Fibroblast of lung (primary cell): ENCODE measurements around the gene STXBP5.

Experiments used
- EZH2 ChIP-seq: IDR thresholded peaks from 2 replicates; pipeline ENCODE4 v1.5.1; 2012; ENCODE audit warnings: low read length, control low read depth, mild to moderate bottlenecking; ENCODE audit errors: missing control alignments
- TF ChIP-seq, protein P1 (sequence below), 2 donors: IDR thresholded peaks in 1 of 2; conservative IDR thresholded peaks in 1 of 2; 1 replicate in 1 of 2; 2 replicates in 1 of 2; pipeline ENCODE4 v1.5.1; 2011 to 2012; ENCODE audit warnings: low read length in 2 of 2, control low read depth in 1 of 2, inconsistent platforms in 1 of 2, low read depth in 1 of 2, mild to moderate bottlenecking in 1 of 2

GRCh38 chr6:147347882-147348575, 143.8 kb downstream of the STXBP5 start:
- TF ChIP-seq, protein P1, sequence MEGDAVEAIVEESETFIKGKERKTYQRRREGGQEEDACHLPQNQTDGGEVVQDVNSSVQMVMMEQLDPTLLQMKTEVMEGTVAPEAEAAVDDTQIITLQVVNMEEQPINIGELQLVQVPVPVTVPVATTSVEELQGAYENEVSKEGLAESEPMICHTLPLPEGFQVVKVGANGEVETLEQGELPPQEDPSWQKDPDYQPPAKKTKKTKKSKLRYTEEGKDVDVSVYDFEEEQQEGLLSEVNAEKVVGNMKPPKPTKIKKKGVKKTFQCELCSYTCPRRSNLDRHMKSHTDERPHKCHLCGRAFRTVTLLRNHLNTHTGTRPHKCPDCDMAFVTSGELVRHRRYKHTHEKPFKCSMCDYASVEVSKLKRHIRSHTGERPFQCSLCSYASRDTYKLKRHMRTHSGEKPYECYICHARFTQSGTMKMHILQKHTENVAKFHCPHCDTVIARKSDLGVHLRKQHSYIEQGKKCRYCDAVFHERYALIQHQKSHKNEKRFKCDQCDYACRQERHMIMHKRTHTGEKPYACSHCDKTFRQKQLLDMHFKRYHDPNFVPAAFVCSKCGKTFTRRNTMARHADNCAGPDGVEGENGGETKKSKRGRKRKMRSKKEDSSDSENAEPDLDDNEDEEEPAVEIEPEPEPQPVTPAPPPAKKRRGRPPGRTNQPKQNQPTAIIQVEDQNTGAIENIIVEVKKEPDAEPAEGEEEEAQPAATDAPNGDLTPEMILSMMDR (conservative IDR thresholded peaks at IDR 0.05 in 1 of 2, IDR thresholded peaks at IDR 0.05 in 1 of 2; ENCODE audit: low read depth in 1 of 2, low read length in 2 of 2), result no peak
- no peak for TF ChIP-seq EZH2
